AG09309 (cell line): Measurements from ENCODE around the gene PXMP2.

Source experiments
- DNase-seq: peaks from one replicate; pipeline ENCODE4 v3.0.0-alpha.2; 2010; ENCODE audit warnings: low read depth
- H3K4me3 ChIP-seq: 2 replicates; pipeline ENCODE4 v1.5.1; 2011; ENCODE audit warnings: mild to moderate bottlenecking, low read depth, low read length, moderate library complexity; ENCODE audit not compliant: control insufficient read depth
- CTCF ChIP-seq: IDR thresholded peaks from 2 replicates; pipeline ENCODE4 v1.5.1; 2011; ENCODE audit warnings: mild to moderate bottlenecking, low read depth, low read length, inconsistent platforms; ENCODE audit not compliant: insufficient read depth, control insufficient read depth; ENCODE audit errors: missing control alignments

PXMP2 gene

GRCh38 chr12:132726386-132726785 lies 39.0 kb downstream of the PXMP2 start:
- TF ChIP-seq CTCF, result no peak
- DNase-seq, result no peak
- H3K4me3 ChIP-seq, result no peak overlapping the region

- no peak for DNase-seq
- TF ChIP-seq CTCF, result no peak
- H3K4me3 ChIP-seq, result no peak overlapping the region
Measured at GRCh38 chr12:132727091-132727794, 39.9 kb downstream of the PXMP2 start.

GRCh38 chr12:132728502-132728901 lies 41.1 kb downstream of the PXMP2 start:
- DNase-seq, result no peak
- TF ChIP-seq CTCF, result no peak
- no peak overlapping the region for H3K4me3 ChIP-seq

GRCh38 chr12:132729541-132730320 lies 42.3 kb downstream of the PXMP2 start:
- no peak for TF ChIP-seq CTCF
- no peak overlapping the region for H3K4me3 ChIP-seq
- no peak for DNase-seq

DNA sequence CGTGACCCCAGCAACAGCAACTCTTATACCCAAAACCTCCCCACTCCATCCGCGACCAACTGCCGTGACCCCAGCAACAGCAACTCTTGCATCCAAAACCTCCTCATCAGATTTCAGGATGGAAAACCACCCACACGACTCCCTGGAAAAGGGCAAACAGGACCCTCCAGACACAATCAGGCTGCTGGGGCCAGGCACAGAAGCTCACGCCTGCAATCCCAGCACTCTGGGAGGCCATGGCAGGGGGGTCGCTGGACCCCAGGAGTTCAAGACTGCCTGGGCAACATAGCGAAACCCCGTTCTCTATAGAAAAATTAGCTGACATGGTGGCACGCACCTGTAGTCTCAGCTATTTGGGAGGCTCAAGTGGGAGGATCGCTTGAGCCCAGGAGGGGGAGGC lies 43.0 kb downstream of the PXMP2 start:
- TF ChIP-seq CTCF, result no peak
- DNase-seq, result no peak
- no peak overlapping the region for H3K4me3 ChIP-seq

DNA sequence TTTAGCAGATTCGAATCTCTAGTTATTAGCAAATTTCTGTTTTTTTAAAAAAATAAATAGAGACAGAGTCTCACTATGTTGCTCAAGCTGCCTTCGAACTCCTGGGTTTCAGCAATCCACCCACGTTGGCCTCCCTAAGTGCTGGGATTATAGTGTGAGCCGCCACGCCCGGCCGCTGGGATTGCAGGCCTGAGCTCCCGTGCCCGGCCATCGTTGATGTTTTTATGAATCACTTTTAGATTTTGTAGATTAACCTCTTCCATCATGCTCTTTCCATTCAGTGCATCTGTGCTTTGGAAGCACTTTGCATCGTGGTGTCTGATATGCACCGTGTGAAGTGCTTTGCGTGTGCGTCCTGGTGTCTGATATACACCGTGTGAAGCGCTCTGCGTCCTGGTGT lies 44.2 kb downstream of the PXMP2 start:
- DNase-seq, result no peak
- no peak overlapping the region for H3K4me3 ChIP-seq
- no peak for TF ChIP-seq CTCF
